ENCODE data around the gene AGAP2.

Gene AGAP2

GRCh38 chr12:57751788-57752667 lies 13.5 kb upstream of the AGAP2 start, which contains the start of gene CDK4 (continued):
- peak; percentile 100 for TF ChIP-seq PATZ1 (tag by site-specific recombination; IDR thresholded peaks at IDR 0.05)
- peak; percentile 77 for TF ChIP-seq ZFP69B (tag by site-specific recombination; IDR thresholded peaks at IDR 0.05)
- no peak for TF ChIP-seq ZNF157 (tag by site-specific recombination; IDR thresholded peaks at IDR 0.05)
- TF ChIP-seq ZNF16 (tag by site-specific recombination; IDR thresholded peaks at IDR 0.05; ENCODE audit: low read depth), result no peak
- no peak for TF ChIP-seq ZNF623 (tag by site-specific recombination; IDR thresholded peaks at IDR 0.05)
- TF ChIP-seq ZNF600 (tag by site-specific recombination; IDR thresholded peaks at IDR 0.05), result peak; percentile 94
- no peak for TF ChIP-seq ZNF596 (tag by site-specific recombination; IDR thresholded peaks at IDR 0.05)
- peak; percentile 63 for TF ChIP-seq ZBTB20 (tag by site-specific recombination; IDR thresholded peaks at IDR 0.05)
- TF ChIP-seq ZNF169 (tag by site-specific recombination; IDR thresholded peaks at IDR 0.05), result no peak
- 0 out of 2 replicates have a peak, but pooled peaks have one; percentile 23 for TF ChIP-seq ZNF449 (tag by site-specific recombination; IDR thresholded peaks at IDR 0.05)
- TF ChIP-seq ZEB2 (tag by site-specific recombination; IDR thresholded peaks at IDR 0.05), result peak; percentile 66; the same call in 1 of the 2 replicates
- peak; percentile 78 for TF ChIP-seq ZBTB10 (tag by site-specific recombination; IDR thresholded peaks at IDR 0.05)
- no peak for TF ChIP-seq ZNF747 (tag by site-specific recombination; IDR thresholded peaks at IDR 0.05)
- TF ChIP-seq ZNF510 (tag by site-specific recombination; IDR thresholded peaks at IDR 0.05; ENCODE audit: insufficient replicate concordance), result no peak
- no peak for TF ChIP-seq ZNF404 (tag by site-specific recombination; IDR thresholded peaks at IDR 0.05)
- TF ChIP-seq KLF16 (tag by site-specific recombination; IDR thresholded peaks at IDR 0.05), result peak; percentile 100
- TF ChIP-seq ZSCAN18 (tag by site-specific recombination; IDR thresholded peaks at IDR 0.05), result no peak; the same call in 1 of the 2 replicates
- TF ChIP-seq ZNF302 (tag by site-specific recombination; IDR thresholded peaks at IDR 0.05; ENCODE audit: low read depth), result no peak
- peak; percentile 83 for TF ChIP-seq ZNF394 (tag by site-specific recombination; IDR thresholded peaks at IDR 0.05; ENCODE audit: borderline replicate concordance)
- peak; percentile 84 for TF ChIP-seq ZNF629 (tag by site-specific recombination; IDR thresholded peaks at IDR 0.05)
- peak; percentile 81 for TF ChIP-seq ZNF324 (tag by site-specific recombination; IDR thresholded peaks at IDR 0.05)
- TF ChIP-seq ZNF10 (tag by site-specific recombination; IDR thresholded peaks at IDR 0.05), result peak; percentile 25; the same call in 1 of the 2 replicates
- peak; percentile 74; the same call in 1 of the 2 replicates for TF ChIP-seq ZNF843 (tag by site-specific recombination; IDR thresholded peaks at IDR 0.05)
- no peak for TF ChIP-seq ZNF26 (tag by site-specific recombination; IDR thresholded peaks at IDR 0.05)
- TF ChIP-seq ZNF24 (tag by site-specific recombination; IDR thresholded peaks at IDR 0.05), result peak; percentile 96
- no peak; the same call in 1 of the 2 replicates for TF ChIP-seq INSM2 (tag by site-specific recombination; IDR thresholded peaks at IDR 0.05)
- no peak for TF ChIP-seq ZNF140 (tag by site-specific recombination; IDR thresholded peaks at IDR 0.05)
- TF ChIP-seq SP3 (tag by site-specific recombination; IDR thresholded peaks at IDR 0.05), result peak; percentile 100
- TF ChIP-seq ZNF23 (tag by site-specific recombination; IDR thresholded peaks at IDR 0.05; ENCODE audit: borderline replicate concordance), result no peak
